ENCODE results near the gene ATP6AP1. TPM values are rescaled to one million over a fixed set of nuclear protein-coding genes. Genes with fewer than 3 reads are reported as not detected.
A peak's percentile ranks its signal among the peaks of the same experiment; 100 is the strongest.

Gene ATP6AP1
- total and polyA plus RNA-seq, 9 of the 15 experiments (the other 6 are each of a cell fraction or from before 2014, with no cell fraction given) = 8.3 to 90.5 (median 52.9) TPM

DNA sequence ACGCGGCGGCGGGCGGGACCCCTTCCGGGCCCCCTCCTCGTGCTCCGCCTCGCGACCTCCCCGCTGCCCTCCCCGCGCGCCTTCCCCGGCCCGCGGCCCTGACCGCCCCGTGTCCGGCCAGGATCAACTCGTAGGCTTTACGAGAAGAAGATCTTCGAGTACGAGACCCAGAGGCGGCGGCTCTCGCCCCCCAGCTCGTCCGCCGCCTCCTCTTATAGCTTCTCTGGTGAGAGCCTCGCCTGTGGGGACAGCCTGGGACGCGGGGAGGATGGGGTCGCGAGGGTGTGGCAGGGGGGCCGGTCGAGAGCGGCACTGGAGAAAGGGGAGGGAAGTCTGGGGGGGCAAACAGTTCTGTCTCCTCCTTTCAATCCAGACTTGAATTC is 48.9 kb upstream of the ATP6AP1 start:
- Histone ChIP-seq H3K9ac (ENCODE audit: insufficient read depth in 1 of 2, low read depth in 2 of 2, low read length in 2 of 2) (peak overlapping the region; percentile 95 to 100), H3K4me2 (ENCODE audit: insufficient read depth, low read length) (peak overlapping the region; percentile 83), H3K36me3 (ENCODE audit: control insufficient read depth, insufficient read depth, low read length) (peaks cover 19% of the 10 kb centered on the region; the same call in 2 of the 3 replicates), H3K27me3 (ENCODE audit: control insufficient read depth in 2 of 2, insufficient read depth in 2 of 2, low read length in 2 of 2) (no peaks in the 10 kb centered on the region), H3K9me1 (ENCODE audit: control insufficient read depth, insufficient read depth, low read length) (no peaks in the 10 kb centered on the region), H3K4me3 (peak overlapping the region; percentile 91), H3K27ac (ENCODE audit: extremely low read depth, low read depth, low read length) (peak overlapping the region; percentile 96), H3K79me2 (ENCODE audit: control insufficient read depth, insufficient read depth, low read length) (peaks cover 26% of the 10 kb centered on the region), H3K4me1 (replicated peaks in 1 of 2; ENCODE audit: control insufficient read depth in 2 of 2, insufficient read depth in 2 of 2, low read length in 2 of 2) (peaks cover 18 to 58% of the 10 kb centered on the region in 2 experiments), H4K20me1 (replicated peaks; ENCODE audit: control insufficient read depth, insufficient read depth, low read length) (no peaks in the 10 kb centered on the region), H2AFZ (ENCODE audit: low read depth, low read length) (peak overlapping the region; percentile 29; the same call in 1 of the 2 replicates), H3K9me3 (replicated peaks; ENCODE audit: control insufficient read depth, insufficient read depth, low read depth, low read length) (no peaks in the 10 kb centered on the region)
- FAIRE-seq = no peak
- intact Hi-C loops (cut with micrococcal nuclease) = loop anchor here (10.0 kb wide), 1 partner anchor 115 kb away; the partner anchor contains the start of gene SLC10A3
- ATAC-seq = peak; percentile 1; the same call in 2 of the 3 replicates
- BruUV-seq (replicated peaks) = no TSS peak
- DNase-seq (ENCODE audit: extremely low read depth in 1 of 4, low spot score in 3 of 4) = no peak
- POLR2A ChIA-PET = interaction anchor here (0.6 to 1.0 kb wide), 5 partner anchors 17 to 162 kb away, joined by 3 to 12 read pairs (median 3); partner anchors contain the start of gene RPL10
- 10% methylated on average over 2 of the region's 38 CpGs for WGBS (ENCODE audit: insufficient coverage, low coverage, missing lambda C conversion rate)
- in situ Hi-C loops (cut with MboI) = loop anchor here (10.0 kb wide), 1 partner anchor 155 kb away; no protein-coding TSS in a partner anchor
- CTCF ChIA-PET (ENCODE audit: low intra/inter-chr PET ratio) = interaction anchor here (0.7 kb wide), 1 partner anchor 369 kb away, joined by 3 read pairs; no protein-coding TSS in a partner anchor
- TF ChIP-seq SMARCC2 (IDR thresholded peaks at IDR 0.05; ENCODE audit: low read depth) (no peak), ZFP30 (CRISPR knock-in tag; IDR thresholded peaks at IDR 0.05; ENCODE audit: borderline replicate concordance) (no peak), RBFOX2 (IDR thresholded peaks at IDR 0.05; ENCODE audit: low read depth, low read length) (peak; percentile 67), RFX7 (CRISPR knock-in tag; IDR thresholded peaks at IDR 0.05) (no peak), ASH1L (IDR thresholded peaks at IDR 0.05; ENCODE audit: borderline replicate concordance, low read depth, partially characterized antibody) (no peak), ZNF512 (tag; IDR thresholded peaks at IDR 0.05) (no peak), MLLT1 (IDR thresholded peaks at IDR 0.05) (no peak), MED1 (CRISPR knock-in tag; IDR thresholded peaks at IDR 0.05; ENCODE audit: borderline replicate concordance) (no peak), PHTF2 (CRISPR knock-in tag; IDR thresholded peaks at IDR 0.05) (no peak), TEAD2 (tag; IDR thresholded peaks at IDR 0.05) (no peak), TAF9B (IDR thresholded peaks at IDR 0.05; ENCODE audit: partially characterized antibody) (no peak), PBX2 (CRISPR knock-in tag; IDR thresholded peaks at IDR 0.05; ENCODE audit: low read depth) (no peak), PBX2 (tag; conservative IDR thresholded peaks at IDR 0.05; ENCODE audit: low read depth) (no peak), ZNF384 (IDR thresholded peaks at IDR 0.05; ENCODE audit: low read depth, low read length) (no peak), ELF1 (tag; IDR thresholded peaks at IDR 0.05) (0 out of 2 replicates have a peak, but pooled peaks have one; percentile 46), GATAD2A (IDR thresholded peaks at IDR 0.05) (no peak), POLR2G (IDR thresholded peaks at IDR 0.05; ENCODE audit: low read depth, low read length) (peak; percentile 12; the same call in 1 of the 2 replicates), TRIM24 (IDR thresholded peaks at IDR 0.05) (no peak), TBL1XR1 (IDR thresholded peaks at IDR 0.05; ENCODE audit: low read length in 2 of 2) (no peak)

All from K562 (cell line).